GM23248 (cell line): ENCODE measurements around the gene PRSS3. TPM values are rescaled to one million over a fixed set of nuclear protein-coding genes. Genes with fewer than 3 reads are reported as not detected.
A peak's percentile ranks its signal among the peaks of the same experiment; 100 is the strongest.
"Not testable (repeated sequence)": the region's sequence is repeated elsewhere in the genome, so short reads cannot be mapped to it uniquely, and the experiment has no call there.

Experiments used
- DNase-seq: peaks from one replicate; pipeline ENCODE4 v3.0.0-alpha.2; 2015
- H2AFZ ChIP-seq: fragments of 200-600 bp; sonication (generic); 2 replicates; pipeline ENCODE4 v1.6.1; 2016; ENCODE audit warnings: antibody characterized with exemption
- H3F3A ChIP-seq: fragments of 200-600 bp; sonication (generic); 2 replicates; pipeline ENCODE4 v1.6.1; 2016; ENCODE audit warnings: mild to moderate bottlenecking, antibody characterized with exemption, mixed run types; ENCODE audit not compliant: insufficient read depth
- H3K27ac ChIP-seq: fragments of 200-600 bp; sonication (generic); 2 replicates; pipeline ENCODE4 v1.5.1; 2016; ENCODE audit warnings: mild to moderate bottlenecking
- H3K27me3 ChIP-seq: fragments of 200-600 bp; sonication (generic); replicated peaks from 2 replicates; pipeline ENCODE4 v1.6.1; 2016; ENCODE audit warnings: mild to moderate bottlenecking; ENCODE audit not compliant: insufficient read depth
- H3K36me3 ChIP-seq: fragments of 200-600 bp; sonication (generic); 2 replicates; pipeline ENCODE4 v1.6.1; 2016; ENCODE audit warnings: low read depth, mild to moderate bottlenecking
- H3K4me1 ChIP-seq: fragments of 200-600 bp; sonication (generic); 2 replicates; pipeline ENCODE4 v1.6.1; 2016; ENCODE audit warnings: mild to moderate bottlenecking; ENCODE audit not compliant: insufficient read depth
- H3K4me2 ChIP-seq: fragments of 200-600 bp; sonication (generic); one replicate; pipeline ENCODE4 v1.6.1; 2016; ENCODE audit warnings: mild to moderate bottlenecking; ENCODE audit not compliant: unreplicated experiment
- H3K4me3 ChIP-seq: fragments of 200-600 bp; sonication (generic); 2 replicates; pipeline ENCODE4 v1.5.1; 2016; ENCODE audit warnings: mild to moderate bottlenecking
- H3K79me2 ChIP-seq: fragments of 200-600 bp; sonication (generic); 2 replicates; pipeline ENCODE4 v1.6.1; 2016; ENCODE audit warnings: mild to moderate bottlenecking; ENCODE audit not compliant: insufficient read depth
- H3K9ac ChIP-seq: fragments of 200-600 bp; sonication (generic); 2 replicates; pipeline ENCODE4 v1.6.1; 2016; ENCODE audit warnings: mild to moderate bottlenecking
- H3K9me2 ChIP-seq: fragments of 200-600 bp; sonication (generic); 2 replicates; pipeline ENCODE4 v1.6.1; 2016; ENCODE audit warnings: mixed run types, mild to moderate bottlenecking, moderate library complexity; ENCODE audit not compliant: insufficient read depth
- H3K9me3 ChIP-seq: fragments of 200-600 bp; sonication (generic); one replicate; pipeline ENCODE4 v1.6.1; 2017; ENCODE audit warnings: low read depth
- H4K20me1 ChIP-seq: fragments of 200-600 bp; sonication (generic); 2 replicates; pipeline ENCODE4 v1.6.0; 2016; ENCODE audit not compliant: insufficient read depth
- EZH2 ChIP-seq: fragments of 200-600 bp; sonication (generic); IDR thresholded peaks from 2 replicates; pipeline ENCODE4 v1.6.1; 2018; ENCODE audit warnings: antibody characterized with exemption, mild to moderate bottlenecking; ENCODE audit not compliant: insufficient read depth, poor library complexity, severe bottlenecking
- EZH2phosphoT487 ChIP-seq: fragments of 200-600 bp; sonication (generic); IDR thresholded peaks from 2 replicates; pipeline ENCODE4 v1.6.1; 2018; ENCODE audit warnings: antibody characterized with exemption, moderate library complexity, mild to moderate bottlenecking, low read depth; ENCODE audit not compliant: insufficient read depth
- WGBS, 2 experiments: methylation state at CpG; one replicate each; pipeline ENCODE4 v1.1.6; 2015 to 2017; ENCODE audit warnings: low lambda C conversion rate in 2 of 2, low coverage in 1 of 2; ENCODE audit errors: missing lambda C conversion rate in 2 of 2; 5-methylcytosine and 5-hydroxymethylcytosine counted together
- in situ Hi-C: fragments of 300-500 bp; cut with MboI; formaldehyde crosslinking; loops from 2 replicates; pipeline ENCODE4 v1.15.0; 2020
- polyA plus RNA-seq: library from polyadenylated mRNA; unstranded; fragments of >200 nt; fragmentation: Nextera tagmentation; extraction: Ambion mirVana; gene quantifications from 2 replicates; pipeline ENCODE4 v1.2.1, GENCODE V29; 2016
- total RNA-seq: library from RNA; depleted of rRNA; stranded (reverse); fragments of >200 nt; shearing (Covaris generic); gene quantifications from 2 replicates; pipeline ENCODE4 v1.2.3, GENCODE V29; 2014

The PRSS3 gene
- total and polyA plus RNA-seq, 2 experiments from 2014 or later, result 15.1 to 48.2 TPM

GRCh38 chr9:33750839-33751339 is 44.5 kb upstream of the PRSS3 start:
- Histone ChIP-seq H3K4me2 (peak overlapping the region; percentile 75), H2AFZ (peak overlapping the region; percentile 85), H3K9ac (peak overlapping the region; percentile 78), H4K20me1 (no peaks in the 10 kb centered on the region), H3K27ac (no peak overlapping the region), H3K4me1 (peaks cover 8% of the 10 kb centered on the region; the same call in 1 of the 2 replicates), H3K27me3 (no peaks in the 10 kb centered on the region), H3K9me3 (no peaks in the 10 kb centered on the region), H3K9me2 (no peaks in the 10 kb centered on the region), H3K4me3 (peak overlapping the region; percentile 81), H3K79me2 (peaks cover 51% of the 10 kb centered on the region), H3K36me3 (no peaks in the 10 kb centered on the region), H3F3A (no peaks in the 10 kb centered on the region)
- in situ Hi-C loops, result no loop called here
- DNase-seq, result peak; percentile 54
- TF ChIP-seq EZH2, result no peak
- no peak for TF ChIP-seq EZH2phosphoT487
- 1 to 4% methylated on average over 16 to 28 of the region's 31 CpGs for WGBS, 2 experiments

GRCh38 chr9:33751536-33752129 is 43.7 kb upstream of the PRSS3 start:
- no peaks in the 10 kb centered on the region for H3K9me2 ChIP-seq
- 0 out of 2 replicates have a peak, but pooled peaks cover 4% of the 10 kb centered on the region for H3F3A ChIP-seq
- H3K4me2 ChIP-seq, result peak overlapping the region; percentile 75
- in situ Hi-C loops, result no loop called here
- peak overlapping the region; percentile 81 for H3K4me3 ChIP-seq
- DNase-seq, result no peak
- TF ChIP-seq EZH2phosphoT487 (no peak), EZH2 (no peak)
- H3K27me3 ChIP-seq, result no peaks in the 10 kb centered on the region
- H3K4me1 ChIP-seq, result peaks cover 8% of the 10 kb centered on the region; the same call in 1 of the 2 replicates
- H3K9me3 ChIP-seq, result no peaks in the 10 kb centered on the region
- no peak overlapping the region for H3K27ac ChIP-seq
- H4K20me1 ChIP-seq, result no peaks in the 10 kb centered on the region
- H3K9ac ChIP-seq, result peak overlapping the region; percentile 78
- H2AFZ ChIP-seq, result peak overlapping the region; percentile 85
- WGBS, 2 experiments, result 47 to 51% methylated on average over 12 of the region's 12 CpGs
- H3K36me3 ChIP-seq, result no peaks in the 10 kb centered on the region
- peaks cover 58% of the 10 kb centered on the region for H3K79me2 ChIP-seq

- Histone ChIP-seq H3K4me2 (peak overlapping the region; percentile 75), H4K20me1 (no peaks in the 10 kb centered on the region), H3F3A (0 out of 2 replicates have a peak, but pooled peaks cover 5% of the 10 kb centered on the region), H2AFZ (peak overlapping the region; percentile 5; the same call in 1 of the 2 replicates), H3K9me3 (no peaks in the 10 kb centered on the region), H3K9ac (no peak overlapping the region), H3K9me2 (no peaks in the 10 kb centered on the region), H3K27me3 (no peaks in the 10 kb centered on the region), H3K27ac (no peak overlapping the region), H3K4me3 (no peak overlapping the region), H3K79me2 (peaks cover 64% of the 10 kb centered on the region), H3K4me1 (peaks cover 8% of the 10 kb centered on the region; the same call in 1 of the 2 replicates), H3K36me3 (no peaks in the 10 kb centered on the region)
- in situ Hi-C loops, result no loop called here
- no peak for TF ChIP-seq EZH2
- no peak for TF ChIP-seq EZH2phosphoT487
- no peak for DNase-seq
- 63 to 68% methylated on average over 4 of the region's 4 CpGs for WGBS, 2 experiments
These were observed 43.2 kb upstream of the PRSS3 start for GRCh38 chr9:33752130-33752637.

GRCh38 chr9:33752789-33753188 is 42.6 kb upstream of the PRSS3 start:
- H3K4me2 ChIP-seq, result not testable (repeated sequence)

GRCh38 chr9:33759648-33760047 is 35.7 kb upstream of the PRSS3 start:
- Histone ChIP-seq H3F3A (peaks cover 35% of the 10 kb centered on the region), H3K79me2 (peaks cover 76% of the 10 kb centered on the region), H3K27ac (peak overlapping the region; percentile 1; the same call in 1 of the 2 replicates), H3K4me1 (peaks cover 29% of the 10 kb centered on the region)
- H3K9me3 ChIP-seq, H3K9ac ChIP-seq, H2AFZ ChIP-seq, H3K4me2 ChIP-seq, H3K27me3 ChIP-seq, H3K4me3 ChIP-seq, H4K20me1 ChIP-seq, H3K9me2 ChIP-seq, H3K36me3 ChIP-seq, in situ Hi-C loops: not testable (repeated sequence)
- 38 to 46% methylated on average over 2 of the region's 2 CpGs for WGBS, 2 experiments
- DNase-seq, result peak; percentile 80

More at GRCh38 chr9:33752789-33753188, 42.6 kb upstream of the PRSS3 start:
- H3K4me1 ChIP-seq, H3K4me3 ChIP-seq, H3K9me2 ChIP-seq, H2AFZ ChIP-seq, in situ Hi-C loops, H3K27me3 ChIP-seq, H3F3A ChIP-seq, H3K9ac ChIP-seq, H3K27ac ChIP-seq, H4K20me1 ChIP-seq, H3K36me3 ChIP-seq, DNase-seq, H3K9me3 ChIP-seq: not testable (repeated sequence)
- peaks cover 70% of the 10 kb centered on the region for H3K79me2 ChIP-seq
- 91 to 92% methylated on average over 5 of the region's 5 CpGs for WGBS, 2 experiments
